ENCODE results near the gene MEGF10. TPM values are rescaled to one million over a fixed set of nuclear protein-coding genes. Genes with fewer than 3 reads are reported as not detected.

The MEGF10 gene
- total and polyA plus RNA-seq, 9 donors: 26.4 to 46.9 (median 39.3) TPM

GRCh38 chr5:127322403-127322802 is 31.8 kb downstream of the MEGF10 start:
- Histone ChIP-seq H3K9me3 (replicated peaks; ENCODE audit: control insufficient read depth, low read depth, low read length) (no peaks in the 10 kb centered on the region), H3K4me1 (ENCODE audit: control insufficient read depth, insufficient read depth, low read length) (peaks cover 3% of the 10 kb centered on the region), H3K27ac (ENCODE audit: low read length) (no peak overlapping the region), H3K4me3 (ENCODE audit: low read length) (no peak overlapping the region), H3K36me3 (ENCODE audit: control insufficient read depth, insufficient read depth, low read length) (no peaks in the 10 kb centered on the region), H3K27me3 (ENCODE audit: control insufficient read depth, insufficient read depth, low read length) (no peaks in the 10 kb centered on the region)
- no peak for DNase-seq
- WGBS (ENCODE audit: insufficient coverage): no CpG with 5 or more reads among the region's 1 CpG

GRCh38 chr5:127324756-127325155 is 34.2 kb downstream of the MEGF10 start:
- no peak for DNase-seq
- Histone ChIP-seq H3K27me3 (ENCODE audit: control insufficient read depth, insufficient read depth, low read length) (no peaks in the 10 kb centered on the region), H3K9me3 (replicated peaks; ENCODE audit: control insufficient read depth, low read depth, low read length) (no peaks in the 10 kb centered on the region), H3K4me3 (ENCODE audit: low read length) (no peak overlapping the region), H3K27ac (ENCODE audit: low read length) (no peak overlapping the region), H3K4me1 (ENCODE audit: control insufficient read depth, insufficient read depth, low read length) (peaks cover 3% of the 10 kb centered on the region), H3K36me3 (ENCODE audit: control insufficient read depth, insufficient read depth, low read length) (no peaks in the 10 kb centered on the region)
- 100% methylated on average over 2 of the region's 3 CpGs for WGBS (ENCODE audit: insufficient coverage)

GRCh38 chr5:127326431-127326830 is 35.8 kb downstream of the MEGF10 start:
- H3K27ac ChIP-seq (ENCODE audit: low read length): no peak overlapping the region
- H3K27me3 ChIP-seq (ENCODE audit: control insufficient read depth, insufficient read depth, low read length): no peaks in the 10 kb centered on the region
- H3K36me3 ChIP-seq (ENCODE audit: control insufficient read depth, insufficient read depth, low read length): no peaks in the 10 kb centered on the region
- no peaks in the 10 kb centered on the region for H3K9me3 ChIP-seq (replicated peaks; ENCODE audit: control insufficient read depth, low read depth, low read length)
- WGBS (ENCODE audit: insufficient coverage): 70% methylated on average over 2 of the region's 4 CpGs
- no peak overlapping the region for H3K4me3 ChIP-seq (ENCODE audit: low read length)
- H3K4me1 ChIP-seq (ENCODE audit: control insufficient read depth, insufficient read depth, low read length): peaks cover 5% of the 10 kb centered on the region
- DNase-seq: no peak

- H3K27ac ChIP-seq (ENCODE audit: low read length): no peak overlapping the region
- H3K4me1 ChIP-seq (ENCODE audit: control insufficient read depth, insufficient read depth, low read length): peaks cover 5% of the 10 kb centered on the region
- no peak overlapping the region for H3K4me3 ChIP-seq (ENCODE audit: low read length)
- H3K36me3 ChIP-seq (ENCODE audit: control insufficient read depth, insufficient read depth, low read length): no peaks in the 10 kb centered on the region
- H3K9me3 ChIP-seq (replicated peaks; ENCODE audit: control insufficient read depth, low read depth, low read length): no peaks in the 10 kb centered on the region
- DNase-seq: no peak
- WGBS (ENCODE audit: insufficient coverage): no CpG with 5 or more reads among the region's 1 CpG
- H3K27me3 ChIP-seq (ENCODE audit: control insufficient read depth, insufficient read depth, low read length): no peaks in the 10 kb centered on the region
Observed at GRCh38 chr5:127326976-127327755, 36.6 kb downstream of the MEGF10 start.

GRCh38 chr5:127330116-127330515 is 39.5 kb downstream of the MEGF10 start:
- 85% methylated on average over 3 of the region's 3 CpGs for WGBS (ENCODE audit: insufficient coverage)
- no peak overlapping the region for H3K27ac ChIP-seq (ENCODE audit: low read length)
- H3K9me3 ChIP-seq (replicated peaks; ENCODE audit: control insufficient read depth, low read depth, low read length): no peaks in the 10 kb centered on the region
- peaks cover 2% of the 10 kb centered on the region for H3K36me3 ChIP-seq (ENCODE audit: control insufficient read depth, insufficient read depth, low read length)
- no peaks in the 10 kb centered on the region for H3K27me3 ChIP-seq (ENCODE audit: control insufficient read depth, insufficient read depth, low read length)
- no peak overlapping the region for H3K4me3 ChIP-seq (ENCODE audit: low read length)
- peak; percentile 11 for DNase-seq
- peaks cover 5% of the 10 kb centered on the region for H3K4me1 ChIP-seq (ENCODE audit: control insufficient read depth, insufficient read depth, low read length)

GRCh38 chr5:127331890-127332649 is 41.5 kb downstream of the MEGF10 start:
- WGBS (ENCODE audit: insufficient coverage): 88% methylated on average over 1 of the region's 3 CpGs
- Histone ChIP-seq H3K4me3 (ENCODE audit: low read length) (no peak overlapping the region), H3K4me1 (ENCODE audit: control insufficient read depth, insufficient read depth, low read length) (peaks cover 5% of the 10 kb centered on the region), H3K9me3 (replicated peaks; ENCODE audit: control insufficient read depth, low read depth, low read length) (no peaks in the 10 kb centered on the region), H3K27ac (ENCODE audit: low read length) (no peak overlapping the region), H3K27me3 (ENCODE audit: control insufficient read depth, insufficient read depth, low read length) (no peaks in the 10 kb centered on the region), H3K36me3 (ENCODE audit: control insufficient read depth, insufficient read depth, low read length) (peaks cover 4% of the 10 kb centered on the region)
- no peak for DNase-seq

GRCh38 chr5:127333483-127333882 is 42.9 kb downstream of the MEGF10 start:
- H3K9me3 ChIP-seq (replicated peaks; ENCODE audit: control insufficient read depth, low read depth, low read length): no peaks in the 10 kb centered on the region
- peaks cover 4% of the 10 kb centered on the region for H3K36me3 ChIP-seq (ENCODE audit: control insufficient read depth, insufficient read depth, low read length)
- no peak for DNase-seq
- no peak overlapping the region for H3K4me3 ChIP-seq (ENCODE audit: low read length)
- no peak overlapping the region for H3K27ac ChIP-seq (ENCODE audit: low read length)
- H3K4me1 ChIP-seq (ENCODE audit: control insufficient read depth, insufficient read depth, low read length): peaks cover 5% of the 10 kb centered on the region
- WGBS (ENCODE audit: insufficient coverage): no CpG with 5 or more reads among the region's 3 CpGs
- H3K27me3 ChIP-seq (ENCODE audit: control insufficient read depth, insufficient read depth, low read length): no peaks in the 10 kb centered on the region

GRCh38 chr5:127335381-127335780 is 44.8 kb downstream of the MEGF10 start:
- Histone ChIP-seq H3K4me1 (ENCODE audit: control insufficient read depth, insufficient read depth, low read length) (no peaks in the 10 kb centered on the region), H3K27me3 (ENCODE audit: control insufficient read depth, insufficient read depth, low read length) (no peaks in the 10 kb centered on the region), H3K4me3 (ENCODE audit: low read length) (no peak overlapping the region), H3K36me3 (ENCODE audit: control insufficient read depth, insufficient read depth, low read length) (peaks cover 5% of the 10 kb centered on the region), H3K27ac (ENCODE audit: low read length) (no peak overlapping the region), H3K9me3 (replicated peaks; ENCODE audit: control insufficient read depth, low read depth, low read length) (no peaks in the 10 kb centered on the region)
- no CpG with 5 or more reads among the region's 2 CpGs for WGBS (ENCODE audit: insufficient coverage)
- DNase-seq: no peak

GRCh38 chr5:127337876-127338275 is 47.3 kb downstream of the MEGF10 start:
- no CpG with 5 or more reads among the region's 1 CpG for WGBS (ENCODE audit: insufficient coverage)
- Histone ChIP-seq H3K4me1 (ENCODE audit: control insufficient read depth, insufficient read depth, low read length) (no peaks in the 10 kb centered on the region), H3K27ac (ENCODE audit: low read length) (no peak overlapping the region), H3K4me3 (ENCODE audit: low read length) (no peak overlapping the region), H3K27me3 (ENCODE audit: control insufficient read depth, insufficient read depth, low read length) (no peaks in the 10 kb centered on the region), H3K9me3 (replicated peaks; ENCODE audit: control insufficient read depth, low read depth, low read length) (no peaks in the 10 kb centered on the region), H3K36me3 (ENCODE audit: control insufficient read depth, insufficient read depth, low read length) (peaks cover 10% of the 10 kb centered on the region)
- DNase-seq: no peak

- Histone ChIP-seq H3K9me3 (replicated peaks; ENCODE audit: control insufficient read depth, low read depth, low read length) (no peaks in the 10 kb centered on the region), H3K4me3 (ENCODE audit: low read length) (no peak overlapping the region), H3K36me3 (ENCODE audit: control insufficient read depth, insufficient read depth, low read length) (peaks cover 10% of the 10 kb centered on the region), H3K27me3 (ENCODE audit: control insufficient read depth, insufficient read depth, low read length) (no peaks in the 10 kb centered on the region), H3K27ac (ENCODE audit: low read length) (no peak overlapping the region), H3K4me1 (ENCODE audit: control insufficient read depth, insufficient read depth, low read length) (no peaks in the 10 kb centered on the region)
- no CpG with 5 or more reads among the region's 1 CpG for WGBS (ENCODE audit: insufficient coverage)
- DNase-seq: no peak
Observed at GRCh38 chr5:127338501-127338900, 47.9 kb downstream of the MEGF10 start.

Measured in muscle of leg (tissue), 11 donors.